SHP77 treated with DMSO at 0.1 percent for 48 hours (cell line): Measurements from ENCODE around the gene MRPS10.
A peak's percentile ranks its signal among the peaks of the same experiment; 100 is the strongest.
"Not testable (repeated sequence)": the region's sequence is repeated elsewhere in the genome, so short reads cannot be mapped to it uniquely, and the experiment has no call there.

Experiments
- DNase-seq: peaks from one replicate; lab custom pipeline; 2025; lab: John Stamatoyannopoulos, UW

Gene MRPS10

GRCh38 chr6:42210551-42210950 is 7.1 kb downstream of the MRPS10 start:
- peak; percentile 85 for DNase-seq

GRCh38 chr6:42207559-42207958 is 10.1 kb downstream of the MRPS10 start:
- DNase-seq = not testable (repeated sequence)

DNA sequence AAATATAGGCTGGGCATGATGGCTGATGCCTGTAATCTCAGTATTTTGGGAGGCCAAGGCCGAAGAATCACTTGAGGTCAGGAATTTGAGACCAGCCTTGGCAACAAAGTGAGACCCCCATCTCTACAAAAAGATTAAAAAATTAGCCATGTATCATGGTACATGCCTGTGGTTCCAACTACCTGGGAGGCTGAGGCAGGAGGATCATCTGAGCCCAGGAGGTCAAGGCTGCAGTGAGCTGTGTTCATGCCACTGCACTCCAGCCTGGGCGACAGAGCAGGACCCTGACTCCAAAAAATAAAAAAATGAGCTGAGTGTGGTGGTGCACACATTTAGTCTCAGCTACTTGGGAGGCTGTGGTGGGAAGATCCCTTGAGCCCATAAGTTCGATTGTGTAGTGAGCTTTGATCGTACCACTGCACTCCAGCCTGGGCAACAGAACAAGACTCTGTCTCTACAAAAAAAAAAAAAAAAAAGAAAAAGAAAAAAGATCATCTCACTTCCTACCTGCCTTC is 12.8 kb downstream of the MRPS10 start:
- no peak for DNase-seq

- DNase-seq = no peak
Measured at GRCh38 chr6:42203183-42203582, 14.5 kb downstream of the MRPS10 start.

- DNase-seq = not testable (repeated sequence)
Measured at GRCh38 chr6:42202131-42202915, 15.3 kb downstream of the MRPS10 start.

DNA sequence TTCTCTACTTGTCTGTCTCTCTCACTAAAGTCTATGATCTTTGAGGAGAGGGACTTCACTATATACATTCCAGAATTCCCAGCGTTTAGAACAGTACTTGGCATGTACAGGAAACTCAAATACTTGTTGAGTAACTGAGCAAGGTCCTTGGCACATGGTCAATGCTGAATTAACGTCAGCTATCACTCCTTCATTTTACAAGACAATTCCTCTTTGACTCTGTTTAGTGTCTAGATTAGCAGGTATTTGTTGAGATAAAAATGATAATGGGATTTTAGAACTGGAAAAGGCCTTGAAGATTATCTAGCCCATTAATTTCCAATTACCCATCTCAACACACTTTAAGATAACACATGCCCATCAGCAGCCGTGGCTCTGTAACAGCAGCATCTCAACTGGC is 16.3 kb downstream of the MRPS10 start:
- DNase-seq = no peak

GRCh38 chr6:42200035-42200434 is 17.6 kb downstream of the MRPS10 start:
- no peak for DNase-seq

DNA sequence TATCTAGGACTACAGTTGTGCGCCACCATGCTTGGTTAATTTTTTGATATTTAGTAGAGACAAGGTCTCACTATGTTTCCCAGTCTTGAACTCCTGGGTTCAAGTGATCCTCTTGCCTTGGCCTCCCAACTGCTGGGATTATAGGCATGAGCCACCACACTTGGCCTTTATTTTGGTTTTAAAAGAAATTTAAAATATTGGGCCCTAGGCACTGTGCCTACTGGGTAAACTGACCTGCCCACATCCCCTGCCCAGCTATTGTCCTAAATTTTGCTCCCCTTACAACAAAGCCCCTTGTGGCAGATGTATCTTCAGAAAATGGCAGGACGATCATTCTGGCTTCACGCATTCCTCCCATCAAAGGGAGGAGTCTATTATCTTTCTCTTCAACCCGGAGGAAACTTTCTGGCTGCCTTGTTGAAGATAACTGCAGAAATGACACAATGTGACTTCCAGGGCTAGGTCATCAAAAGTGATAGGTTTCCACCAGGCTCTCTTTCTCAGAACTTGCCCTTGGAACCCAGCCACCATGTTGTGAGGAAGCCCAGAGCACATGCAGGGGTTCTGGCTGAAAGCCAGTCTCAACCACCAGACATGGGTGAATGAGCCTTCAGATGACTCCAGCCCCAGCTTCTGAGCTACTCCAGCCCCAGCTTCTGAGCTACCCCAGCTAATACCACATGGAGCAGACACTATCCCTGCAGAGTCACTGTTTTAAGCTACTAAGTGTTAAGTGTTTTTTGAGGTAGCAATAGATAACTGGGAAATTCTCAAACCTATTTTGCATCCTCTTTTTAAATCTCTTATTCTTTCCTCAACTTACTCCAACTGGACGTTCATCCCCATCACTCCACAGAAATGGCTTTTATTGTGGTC is 18.3 kb downstream of the MRPS10 start:
- DNase-seq = no peak

- peak; percentile 88 for DNase-seq
Measured at GRCh38 chr6:42197555-42198362, 19.9 kb downstream of the MRPS10 start.

DNA sequence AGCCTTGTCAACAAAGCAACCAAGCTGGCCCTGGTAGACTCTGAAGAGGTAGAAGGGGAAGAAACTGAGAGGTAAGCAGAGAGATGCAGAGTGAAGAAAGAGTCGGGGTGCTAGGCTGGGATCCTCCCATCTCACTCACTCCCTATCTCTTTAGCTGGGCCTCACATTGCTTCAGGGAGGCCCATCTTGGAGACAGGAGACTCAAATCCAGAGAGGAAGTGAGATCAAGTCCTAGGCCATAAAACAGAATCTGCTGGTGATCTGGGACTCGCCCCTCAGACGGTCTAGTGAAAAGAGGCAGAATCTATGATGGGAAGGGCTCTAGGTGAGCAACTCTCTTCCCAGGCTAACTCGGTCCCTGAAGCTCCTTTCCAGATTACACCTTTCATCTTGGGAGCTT is 22.2 kb downstream of the MRPS10 start:
- no peak for DNase-seq

GRCh38 chr6:42194056-42194455 is 23.6 kb downstream of the MRPS10 start:
- DNase-seq = no peak

DNA sequence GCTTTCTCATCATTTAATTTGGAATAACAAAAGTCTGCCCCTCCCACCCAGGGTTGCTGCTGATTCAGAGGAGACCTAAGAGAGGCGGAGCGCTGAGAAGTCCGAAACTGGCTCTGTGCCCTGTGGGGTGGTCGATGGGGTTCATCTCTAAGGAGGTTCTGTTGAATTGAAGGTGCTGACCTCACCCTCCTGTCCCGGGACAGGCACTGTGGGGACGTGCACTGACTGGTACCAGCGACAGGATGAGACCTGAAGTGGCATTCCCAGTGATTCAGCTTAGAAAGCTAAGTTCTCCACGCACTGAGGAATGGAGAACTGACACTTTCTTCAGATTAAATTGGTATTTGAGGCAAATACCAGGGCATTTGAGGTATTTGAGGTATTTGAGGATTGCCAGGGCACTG is 24.2 kb downstream of the MRPS10 start:
- DNase-seq = no peak

GRCh38 chr6:42192385-42192784 is 25.3 kb downstream of the MRPS10 start:
- DNase-seq = not testable (repeated sequence)

- DNase-seq = no peak
Measured at GRCh38 chr6:42190554-42191183, 27.0 kb downstream of the MRPS10 start.

GRCh38 chr6:42188406-42188805 is 29.3 kb downstream of the MRPS10 start:
- no peak for DNase-seq

GRCh38 chr6:42185597-42185996 is 32.1 kb downstream of the MRPS10 start:
- DNase-seq = no peak

GRCh38 chr6:42184475-42184874 is 33.2 kb downstream of the MRPS10 start:
- DNase-seq = no peak

GRCh38 chr6:42182101-42182500 is 35.6 kb downstream of the MRPS10 start:
- no peak for DNase-seq

DNA sequence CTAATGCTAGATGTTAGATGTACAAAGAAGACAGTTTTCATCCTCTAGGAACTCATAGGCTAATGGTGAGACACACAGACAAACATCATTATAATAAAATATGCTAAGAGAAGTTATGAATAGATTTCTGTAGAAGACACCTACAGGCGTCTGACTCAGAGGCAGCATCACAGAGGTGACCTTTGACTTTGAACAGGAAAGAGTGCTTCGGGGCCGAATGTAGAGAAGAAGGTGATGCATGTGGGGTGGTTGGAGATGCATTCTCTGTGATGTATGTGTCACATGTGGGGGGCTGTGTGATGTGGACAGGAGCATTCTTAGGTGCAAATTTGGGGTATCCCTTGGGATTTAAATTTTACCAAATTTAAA is 37.7 kb downstream of the MRPS10 start:
- DNase-seq = no peak

DNA sequence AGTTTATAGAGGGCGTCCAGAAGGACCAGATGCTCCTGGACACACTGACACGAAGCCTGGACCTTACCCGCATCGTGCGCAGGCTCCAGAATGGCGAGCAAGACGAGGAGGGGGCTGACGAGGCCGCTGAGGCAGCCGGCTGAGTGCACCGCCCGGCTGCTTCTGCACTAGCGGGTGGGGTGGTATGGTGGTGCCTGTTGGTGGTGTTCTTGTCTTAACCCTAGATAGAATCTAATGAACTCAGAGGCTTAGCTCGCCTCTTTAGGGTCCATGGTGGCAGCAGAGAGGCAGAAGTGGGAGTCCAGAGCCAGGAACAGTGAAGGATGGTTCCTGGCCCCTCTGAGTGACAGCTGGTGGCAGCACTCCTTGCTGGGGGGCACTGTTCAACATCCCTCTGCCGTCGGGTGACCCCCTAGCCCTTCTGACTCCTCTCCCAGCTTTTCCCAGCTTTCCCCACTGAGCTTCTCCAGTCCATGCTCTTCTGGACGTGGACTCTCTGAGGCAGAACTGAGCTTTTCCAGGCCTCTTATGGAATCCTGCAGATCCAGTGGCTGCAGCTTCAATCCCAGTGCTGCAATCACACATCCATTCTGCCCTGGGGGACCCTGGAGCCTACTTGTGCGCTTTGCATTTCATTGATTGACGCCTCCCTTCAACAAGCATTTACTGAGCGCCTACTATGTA is 38.3 kb downstream of the MRPS10 start:
- no peak for DNase-seq
